ENCODE data around the gene TBL2. TPM values are rescaled to one million over a fixed set of nuclear protein-coding genes. Genes with fewer than 3 reads are reported as not detected.

Gene TBL2
- total RNA-seq, 3 donors from 2014 or later (not counting 1 experiment from before 2014, with no cell fraction given), result 15.1 to 18.5 (median 17.6) TPM

DNA sequence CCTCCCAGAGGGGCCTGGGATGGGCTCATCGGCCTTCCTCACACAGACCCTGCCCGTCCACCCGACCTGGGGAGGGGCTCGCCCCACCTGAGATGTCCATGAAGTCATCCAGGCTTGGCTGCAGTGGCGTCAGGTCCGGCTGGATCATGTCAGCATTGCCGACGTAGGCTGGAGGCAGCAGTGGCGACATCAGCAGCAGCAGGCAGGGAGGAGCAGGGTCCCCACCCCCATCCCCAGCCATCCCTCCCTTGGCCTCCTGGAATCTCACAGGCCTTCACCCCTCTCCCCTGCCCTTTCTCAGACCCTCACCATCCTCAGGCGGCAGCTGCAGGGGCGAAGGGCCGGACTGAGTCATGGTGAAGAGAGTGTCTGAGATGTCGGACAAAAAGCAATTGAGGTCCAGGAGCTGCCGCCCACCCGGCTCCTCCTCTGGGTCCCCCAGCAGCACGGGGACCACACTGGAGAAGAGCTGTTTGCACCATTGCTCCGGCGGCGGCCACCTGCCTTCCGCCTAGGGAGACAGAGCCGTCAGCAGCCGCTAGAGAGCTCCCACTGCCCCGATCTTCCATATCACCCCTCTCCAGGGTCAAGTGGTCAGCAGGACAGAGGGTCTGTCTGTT, 27.3 kb upstream of the TBL2 start:
- H3K27ac ChIP-seq (ENCODE audit: low read length), result no peak overlapping the region
- no peak for DNase-seq
- H3K4me3 ChIP-seq (ENCODE audit: low read length), result no peak overlapping the region
- WGBS (ENCODE audit: insufficient coverage), result 79% methylated on average over 23 of the region's 23 CpGs
- Mint-ChIP-seq H3K27me3 (ENCODE audit: low read depth in 2 of 2) (peaks cover 9 to 27% of the 10 kb centered on the region in 2 donors), H3K36me3 (no peaks in the 10 kb centered on the region), H3K4me1 (no peaks in the 10 kb centered on the region), H3K9me3 (no peaks in the 10 kb centered on the region), H3K4me3 (no peak overlapping the region), H3K27ac (no peak overlapping the region)
- no peaks in the 10 kb centered on the region for H3K9me3 ChIP-seq (ENCODE audit: control insufficient read depth, insufficient read depth, low read length)
- intact Hi-C loops (cut with micrococcal nuclease), result loop anchor here (2.0 to 5.0 kb wide), 2 partner anchors 62 to 129 kb away; partner anchors contain the start of gene VPS37D
- peaks cover 7% of the 10 kb centered on the region for H3K4me1 ChIP-seq (ENCODE audit: control insufficient read depth, insufficient read depth, low read length)
- peaks cover 14% of the 10 kb centered on the region for H3K27me3 ChIP-seq (ENCODE audit: control insufficient read depth, insufficient read depth, low read length)
- TF ChIP-seq CTCF (IDR thresholded peaks at IDR 0.05), result no peak
- no peaks in the 10 kb centered on the region for H3K36me3 ChIP-seq (ENCODE audit: control insufficient read depth, insufficient read depth, low read length)
- no peak for ATAC-seq

- H3K27me3 ChIP-seq (ENCODE audit: control insufficient read depth, insufficient read depth, low read length), result peaks cover 14% of the 10 kb centered on the region
- H3K4me3 ChIP-seq (ENCODE audit: low read length), result no peak overlapping the region
- DNase-seq, result no peak
- peaks cover 7% of the 10 kb centered on the region for H3K4me1 ChIP-seq (ENCODE audit: control insufficient read depth, insufficient read depth, low read length)
- no peaks in the 10 kb centered on the region for H3K36me3 ChIP-seq (ENCODE audit: control insufficient read depth, insufficient read depth, low read length)
- WGBS (ENCODE audit: insufficient coverage), result 80% methylated on average over 22 of the region's 22 CpGs
- no peak overlapping the region for H3K27ac ChIP-seq (ENCODE audit: low read length)
- no peak overlapping the region for H3K4me3 Mint-ChIP-seq
- no peak overlapping the region for H3K27ac Mint-ChIP-seq
- no peaks in the 10 kb centered on the region for H3K9me3 Mint-ChIP-seq
- H3K4me1 Mint-ChIP-seq, result no peaks in the 10 kb centered on the region
- no peak for TF ChIP-seq CTCF (IDR thresholded peaks at IDR 0.05)
- H3K36me3 Mint-ChIP-seq, result no peaks in the 10 kb centered on the region
- no peaks in the 10 kb centered on the region for H3K9me3 ChIP-seq (ENCODE audit: control insufficient read depth, insufficient read depth, low read length)
- no peak for ATAC-seq
- peaks cover 0 to 28% of the 10 kb centered on the region in 2 donors for H3K27me3 Mint-ChIP-seq (ENCODE audit: low read depth in 2 of 2)
- intact Hi-C loops (cut with micrococcal nuclease), result no loop called here
These were observed 24.6 kb upstream of the TBL2 start for GRCh38 chr7:73602721-73603651.

DNA sequence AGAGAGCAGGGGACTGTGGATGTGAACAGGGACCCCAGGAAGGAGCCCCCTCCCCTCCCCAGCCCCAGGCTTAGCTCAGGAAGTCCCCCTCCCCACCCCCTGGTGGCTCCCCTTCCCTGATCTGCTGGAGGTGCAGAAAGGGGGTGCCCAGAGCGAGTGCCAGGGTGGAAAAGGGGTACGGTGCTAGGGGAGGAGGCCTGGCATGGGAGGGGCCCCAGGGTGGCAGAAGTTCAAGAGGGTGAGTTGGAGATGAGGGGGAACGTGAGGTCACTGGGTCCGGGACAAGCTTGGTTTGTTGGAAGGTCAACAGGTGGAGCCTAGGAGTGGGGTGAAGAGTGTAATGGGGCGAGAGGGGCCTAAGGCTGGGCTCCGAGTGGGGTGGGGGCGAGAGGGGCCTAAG, 21.5 kb upstream of the TBL2 start:
- H3K27ac ChIP-seq (ENCODE audit: low read length), result no peak overlapping the region
- Mint-ChIP-seq H3K4me1 (no peaks in the 10 kb centered on the region), H3K27me3 (ENCODE audit: low read depth in 2 of 2) (peaks cover 0 to 22% of the 10 kb centered on the region in 2 donors), H3K36me3 (no peaks in the 10 kb centered on the region), H3K9me3 (no peaks in the 10 kb centered on the region), H3K27ac (no peak overlapping the region), H3K4me3 (no peak overlapping the region)
- no peak for TF ChIP-seq CTCF (IDR thresholded peaks at IDR 0.05)
- WGBS (ENCODE audit: insufficient coverage), result 68% methylated on average over 7 of the region's 7 CpGs
- H3K9me3 ChIP-seq (ENCODE audit: control insufficient read depth, insufficient read depth, low read length), result no peaks in the 10 kb centered on the region
- peaks cover 2% of the 10 kb centered on the region for H3K27me3 ChIP-seq (ENCODE audit: control insufficient read depth, insufficient read depth, low read length)
- no peaks in the 10 kb centered on the region for H3K4me1 ChIP-seq (ENCODE audit: control insufficient read depth, insufficient read depth, low read length)
- intact Hi-C loops (cut with micrococcal nuclease), result no loop called here
- DNase-seq (no peak), ATAC-seq (no peak)
- H3K4me3 ChIP-seq (ENCODE audit: low read length), result no peak overlapping the region
- no peaks in the 10 kb centered on the region for H3K36me3 ChIP-seq (ENCODE audit: control insufficient read depth, insufficient read depth, low read length)

Data from natural killer cell (primary cell).